ENCODE data around the gene ADAMTSL3. TPM values are rescaled to one million over a fixed set of nuclear protein-coding genes. Genes with fewer than 3 reads are reported as not detected.

ADAMTSL3 gene
- total RNA-seq, 1 experiment from 2014 or later: 1.8 TPM

- POLR2A ChIA-PET: no interaction called here
Observed at GRCh38 chr15:83929619-83930018, 275.7 kb downstream of the ADAMTSL3 start.

More at GRCh38 chr15:83929619-83930018, 275.7 kb downstream of the ADAMTSL3 start:
- Mint-ChIP-seq H3K27ac (no peak overlapping the region), H3K36me3 (peaks cover 16% of the 10 kb centered on the region), H3K4me1 (peaks cover 8% of the 10 kb centered on the region; the same call in 1 of the 2 replicates), H3K27me3 (ENCODE audit: low read depth) (peaks cover 3% of the 10 kb centered on the region; the same call in 1 of the 2 replicates), H3K9me3 (peaks cover 24% of the 10 kb centered on the region), H3K4me3 (no peak overlapping the region)
- CTCF ChIA-PET: no interaction called here
- no peak for ATAC-seq
- TF ChIP-seq TP53 (CRISPR knock-in tag; IDR thresholded peaks at IDR 0.05) (no peak), OVOL2 (CRISPR knock-in tag; IDR thresholded peaks at IDR 0.05; ENCODE audit: borderline replicate concordance) (no peak), ZNF425 (CRISPR knock-in tag; conservative IDR thresholded peaks at IDR 0.05) (no peak), ZBTB21 (CRISPR knock-in tag; IDR thresholded peaks at IDR 0.05; ENCODE audit: borderline replicate concordance) (no peak), TEAD1 (CRISPR knock-in tag; IDR thresholded peaks at IDR 0.05) (no peak), ZNF396 (CRISPR knock-in tag; IDR thresholded peaks at IDR 0.05; ENCODE audit: borderline replicate concordance) (no peak), AFF4 (CRISPR knock-in tag; IDR thresholded peaks at IDR 0.05; ENCODE audit: borderline replicate concordance) (no peak), CREM (CRISPR knock-in tag; IDR thresholded peaks at IDR 0.05) (no peak), SMAD3 (CRISPR knock-in tag; IDR thresholded peaks at IDR 0.05; ENCODE audit: borderline replicate concordance) (no peak), ARID4B (CRISPR knock-in tag; IDR thresholded peaks at IDR 0.05; ENCODE audit: borderline replicate concordance) (no peak), NR2C2 (CRISPR knock-in tag; IDR thresholded peaks at IDR 0.05) (no peak), TEAD4 (CRISPR knock-in tag; IDR thresholded peaks at IDR 0.05) (no peak), JAZF1 (CRISPR knock-in tag; IDR thresholded peaks at IDR 0.05) (no peak), ZNF532 (CRISPR knock-in tag; IDR thresholded peaks at IDR 0.05; ENCODE audit: borderline replicate concordance) (no peak)
- DNase-seq (ENCODE audit: low spot score): no peak
